Panc1 (cell line): Measurements from ENCODE around the gene BNIP3.

Source experiments
- CTCF ChIP-seq: fragments of 450-650 bp; IDR thresholded peaks from 2 replicates; pipeline ENCODE4 v1.5.1; 2017; ENCODE audit warnings: mild to moderate bottlenecking
- SIN3A ChIP-seq: IDR thresholded peaks from 2 replicates; pipeline ENCODE4 v1.6.1; 2012; ENCODE audit warnings: low read depth, mild to moderate bottlenecking, low read length, moderate library complexity, borderline replicate concordance; ENCODE audit not compliant: insufficient read depth

GRCh38 chr10:132021504-132022143 lies 39.9 kb upstream of the BNIP3 start:
- TF ChIP-seq CTCF (no peak), SIN3A (no peak)
